Endothelial cell of umbilical vein (primary cell): ENCODE results near the gene EPB42. TPM values are rescaled to one million over a fixed set of nuclear protein-coding genes. Genes with fewer than 3 reads are reported as not detected.
A peak's percentile ranks its signal among the peaks of the same experiment; 100 is the strongest.

Source experiments
- BruUV-seq: library from RNA; stranded (reverse); fragments of 400-500 nt; replicated peaks from 2 replicates; lab custom pipeline; 2021; lab: Mats Ljungman, UMichigan
- CTCF ChIA-PET: fragments of 300-600, 350-600 bp; sonication (Branson Sonifier 250); formaldehyde crosslinking; loops from one replicate; lab custom pipeline; 2021; ENCODE audit warnings: antibody characterized with exemption, inconsistent platforms; lab: Charles Lee
- POLR2A ChIA-PET: fragments of 300-600, 350-600 bp; sonication (Branson Sonifier 250); formaldehyde crosslinking; loops from one replicate; lab custom pipeline; 2021; ENCODE audit warnings: antibody characterized with exemption, inconsistent platforms; lab: Charles Lee
- DNase-seq: peaks from one replicate; pipeline ENCODE4 v3.0.0-alpha.2; 2011; ENCODE audit warnings: low read depth, low spot score
- FAIRE-seq: peaks from 2 replicates; lab custom pipeline; 2011; peaks lifted over from hg19 to GRCh38; lab: Jason Lieb, UNC
- H2AFZ ChIP-seq: 2 replicates; pipeline ENCODE4 v1.6.0; 2012; ENCODE audit warnings: low read depth, low read length, control low read depth, inconsistent platforms
- H3K27ac ChIP-seq: 2 replicates; pipeline ENCODE4 v1.5.1; 2011; ENCODE audit warnings: low read depth, mild to moderate bottlenecking, control low read depth, low read length, moderate library complexity; ENCODE audit not compliant: insufficient read depth
- H3K27me3 ChIP-seq, 2 experiments: 2 replicates each; pipeline versions ENCODE4 v1.6.0 to v1.6.1; 2011; ENCODE audit warnings: low read length in 2 of 2, mixed read lengths in 1 of 2; ENCODE audit not compliant: control insufficient read depth in 2 of 2, insufficient read depth in 2 of 2
- H3K36me3 ChIP-seq, 2 experiments: 2 replicates in 1 of 2; 3 replicates in 1 of 2; pipeline ENCODE4 v1.5.1; 2011; ENCODE audit warnings: low read length in 2 of 2, mild to moderate bottlenecking in 1 of 2, moderate library complexity in 1 of 2; ENCODE audit not compliant: control insufficient read depth in 2 of 2, insufficient read depth in 2 of 2; ENCODE audit errors: extremely low read depth in 1 of 2
- H3K4me1 ChIP-seq: 3 replicates; pipeline ENCODE4 v1.5.1; 2011; ENCODE audit warnings: mild to moderate bottlenecking, low read length; ENCODE audit not compliant: control insufficient read depth, insufficient read depth; ENCODE audit errors: extremely low read depth
- H3K4me2 ChIP-seq: 2 replicates; pipeline ENCODE4 v1.6.1; 2011; ENCODE audit warnings: low read length, control low read depth, mixed read lengths; ENCODE audit not compliant: insufficient read depth
- H3K4me3 ChIP-seq, 3 experiments: fragments of 200-600 bp in 1 of 3; sonication (generic), shearing (Covaris generic) in 1 of 3; replicated peaks in 1 of 3; 2 replicates each; pipeline ENCODE4 v1.5.1; 2011 to 2016; ENCODE audit warnings: control low read depth in 3 of 3, low read length in 3 of 3, mild to moderate bottlenecking in 2 of 3, inconsistent platforms in 1 of 3, low read depth in 1 of 3, moderate library complexity in 1 of 3; ENCODE audit not compliant: insufficient read depth in 1 of 3
- H3K79me2 ChIP-seq: 2 replicates; pipeline ENCODE4 v1.6.0; 2012; ENCODE audit warnings: low read length, inconsistent platforms; ENCODE audit not compliant: control insufficient read depth, insufficient read depth
- H3K9ac ChIP-seq: replicated peaks from 2 replicates; pipeline ENCODE3; 2011; ENCODE audit warnings: low read length, control low read depth; ENCODE audit not compliant: insufficient read depth; ENCODE audit errors: extremely low read depth
- H3K9me1 ChIP-seq: replicated peaks from 3 replicates; pipeline ENCODE4 v1.6.0; 2011; ENCODE audit warnings: mild to moderate bottlenecking, low read length; ENCODE audit not compliant: control insufficient read depth, insufficient read depth; ENCODE audit errors: extremely low read depth
- H3K9me3 ChIP-seq: replicated peaks from 2 replicates; pipeline ENCODE4 v1.5.1; 2012; ENCODE audit warnings: low read length, inconsistent platforms; ENCODE audit not compliant: control insufficient read depth, insufficient read depth
- H4K20me1 ChIP-seq: replicated peaks from 2 replicates; pipeline ENCODE3; 2011; ENCODE audit warnings: mild to moderate bottlenecking, low read length; ENCODE audit not compliant: control insufficient read depth, insufficient read depth; ENCODE audit errors: extremely low read depth
- CTCF ChIP-seq, 2 donors: IDR thresholded peaks; 1 replicate in 1 of 2; 2 replicates in 1 of 2; pipeline ENCODE4 v1.5.1; 2011; ENCODE audit warnings: low read length in 2 of 2, mild to moderate bottlenecking in 2 of 2, moderate library complexity in 2 of 2, control low read depth in 1 of 2, inconsistent platforms in 1 of 2, low read depth in 1 of 2; ENCODE audit not compliant: insufficient read depth in 1 of 2; ENCODE audit errors: extremely low read depth in 1 of 2
- EZH2 ChIP-seq: IDR thresholded peaks from 2 replicates; pipeline ENCODE4 v1.6.1; 2012; ENCODE audit warnings: borderline replicate concordance, low read depth, mild to moderate bottlenecking, moderate library complexity, low read length, inconsistent platforms; ENCODE audit not compliant: severe bottlenecking
- JUN ChIP-seq: IDR thresholded peaks from 2 replicates; pipeline ENCODE4 v1.6.1; 2011; ENCODE audit warnings: borderline replicate concordance, low read depth; ENCODE audit not compliant: insufficient read length, insufficient read depth
- MAX ChIP-seq: IDR thresholded peaks from 2 replicates; pipeline ENCODE4 v1.6.1; 2011; ENCODE audit not compliant: insufficient read depth, insufficient read length
- MYC ChIP-seq: IDR thresholded peaks from one replicate; pipeline ENCODE4 v1.6.1; 2011; ENCODE audit warnings: mild to moderate bottlenecking, low read depth, low read length
- POLR2A ChIP-seq: IDR thresholded peaks from 2 replicates; pipeline ENCODE4 v1.6.1; 2012; ENCODE audit warnings: low read depth, mild to moderate bottlenecking, control low read depth, low read length
- POLR2AphosphoS5 ChIP-seq: IDR thresholded peaks from 2 replicates; pipeline ENCODE4 v1.6.1; 2012; ENCODE audit warnings: low read depth, mild to moderate bottlenecking, control low read depth, low read length, moderate library complexity; ENCODE audit not compliant: insufficient read depth
- dilution Hi-C: fragments of 300-500 bp; cut with MboI; formaldehyde crosslinking; loops from one replicate; pipeline ENCODE4 v1.15.0; 2019; ENCODE audit warnings: low sequenced_read_pairs; ENCODE audit not compliant: extremely low pct_ligation_motif_present
- intact Hi-C: fragments of 100-400 bp; cut with micrococcal nuclease; formaldehyde crosslinking; loops from one replicate; pipeline ENCODE4 v1.10.0; 2022
- polyA plus RNA-seq, 4 experiments: library from polyadenylated mRNA; depleted of rRNA in 3 of 4; stranded (reverse) in 3 of 4; unstranded in 1 of 4; fragments of >200 nt; gene quantifications; 2 replicates each; pipeline versions ENCODE4 v1.2.1 to v1.2.3, GENCODE V29; 2011 to 2012; ENCODE audit warnings: missing spikeins in 1 of 4
- total RNA-seq: library from RNA; stranded (reverse); gene quantifications from 2 replicates; pipeline ENCODE4 v1.2.3, GENCODE V29; 2021

EPB42 gene
- total and polyA plus RNA-seq, 2 donors (not counting 3 experiments of a cell fraction or from before 2014, with no cell fraction given), result not detected

GRCh38 chr15:43218908-43219706 lies 1.7 kb downstream of the EPB42 start:
- FAIRE-seq (no peak), DNase-seq (peak; percentile 6)
- TF ChIP-seq CTCF (IDR thresholded peaks at IDR 0.05; ENCODE audit: extremely low read depth in 1 of 2, insufficient read depth in 1 of 2, low read depth in 1 of 2, low read length in 2 of 2) (peak; percentile 19 to 27), JUN (no peak)
- no peak overlapping the region for H3K4me3 ChIP-seq
- H3K79me2 ChIP-seq, result no peaks in the 10 kb centered on the region
- intact Hi-C loops (no loop called here), dilution Hi-C loops (no loop called here)
- H3K9me3 ChIP-seq, result no peaks in the 10 kb centered on the region
- H3K9me1 ChIP-seq, result no peaks in the 10 kb centered on the region
- ChIA-PET POLR2A (no interaction called here), CTCF (interaction anchor here (0.6 to 2.4 kb wide), 8 partner anchors 10 to 66 kb away, joined by 3 to 19 read pairs (median 4); no protein-coding TSS in a partner anchor)
- H3K4me1 ChIP-seq, result no peaks in the 10 kb centered on the region
- H3K4me2 ChIP-seq, result no peak overlapping the region
- no TSS peak for BruUV-seq
- H4K20me1 ChIP-seq, result no peaks in the 10 kb centered on the region
- no peak overlapping the region for H3K9ac ChIP-seq
- peaks cover 5 to 26% of the 10 kb centered on the region in 2 experiments for H3K27me3 ChIP-seq
- no peak overlapping the region for H2AFZ ChIP-seq
- no peaks in the 10 kb centered on the region for H3K36me3 ChIP-seq
- H3K27ac ChIP-seq, result no peak overlapping the region

- no peaks in the 10 kb centered on the region for H3K79me2 ChIP-seq
- intact Hi-C loops (no loop called here), dilution Hi-C loops (no loop called here)
- H3K4me1 ChIP-seq, result no peaks in the 10 kb centered on the region
- no peak for FAIRE-seq
- no peak for DNase-seq
- no peaks in the 10 kb centered on the region for H3K9me1 ChIP-seq
- peaks cover 3 to 8% of the 10 kb centered on the region in 2 experiments for H3K27me3 ChIP-seq
- no peaks in the 10 kb centered on the region for H4K20me1 ChIP-seq
- CTCF ChIA-PET, result interaction anchor here (1.0 to 2.3 kb wide), 3 partner anchors 9 to 70 kb away, joined by 3 to 19 read pairs (median 5); no protein-coding TSS in a partner anchor
- H3K4me2 ChIP-seq, result no peak overlapping the region
- no peak overlapping the region for H3K4me3 ChIP-seq
- H2AFZ ChIP-seq, result no peak overlapping the region
- H3K9ac ChIP-seq, result no peak overlapping the region
- no peak for TF ChIP-seq MAX
- TF ChIP-seq POLR2AphosphoS5, result no peak
- no peak for TF ChIP-seq MYC
- no peak for TF ChIP-seq EZH2
- TF ChIP-seq POLR2A, result no peak
- no peaks in the 10 kb centered on the region for H3K36me3 ChIP-seq
- H3K9me3 ChIP-seq, result no peaks in the 10 kb centered on the region
- no TSS peak for BruUV-seq
- POLR2A ChIA-PET, result interaction anchor here (0.7 kb wide), 1 partner anchor 883 kb away, joined by 3 read pairs; no protein-coding TSS in a partner anchor
- H3K27ac ChIP-seq, result no peak overlapping the region
Measured at GRCh38 chr15:43215961-43216360, 4.9 kb downstream of the EPB42 start.
